ENCODE results near the gene TPI1. TPM values are rescaled to one million over a fixed set of nuclear protein-coding genes. Genes with fewer than 3 reads are reported as not detected.

Gene TPI1
- total and polyA plus RNA-seq, 2 of the 8 experiments (the other 6 are each of a cell fraction or from before 2014, with no cell fraction given), result 910 to 3,018 TPM

- no peak for TF ChIP-seq CHD7 (IDR thresholded peaks at IDR 0.05; ENCODE audit: insufficient replicate concordance, low read length)
- TF ChIP-seq GABPA (IDR thresholded peaks at IDR 0.05; ENCODE audit: borderline replicate concordance, insufficient read depth, low read length), result peak; percentile 65; the same call in 1 of the 2 replicates
- TF ChIP-seq SP2 (IDR thresholded peaks at IDR 0.05; ENCODE audit: low read length), result no peak
- TF ChIP-seq SIX5 (IDR thresholded peaks at IDR 0.05; ENCODE audit: low read depth, low read length), result no peak
- peak; percentile 50; the same call in 1 of the 2 replicates for TF ChIP-seq E2F6 (IDR thresholded peaks at IDR 0.05)
- peak; percentile 92 for TF ChIP-seq TBP (IDR thresholded peaks at IDR 0.05; ENCODE audit: low read depth, low read length)
- peak; percentile 8; the same call in 1 of the 2 replicates for TF ChIP-seq CHD2 (IDR thresholded peaks at IDR 0.05; ENCODE audit: low read length)
- peak; percentile 71 to 84 for TF ChIP-seq POLR2A (IDR thresholded peaks at IDR 0.05; ENCODE audit: control extremely low read depth in 1 of 2, low read depth in 2 of 2, low read length in 2 of 2)
- TF ChIP-seq TCF12 (IDR thresholded peaks at IDR 0.05; ENCODE audit: low read depth, low read length), result peak; percentile 86; the same call in 1 of the 2 replicates
- no peak for TF ChIP-seq ZNF274 (IDR thresholded peaks at IDR 0.05; ENCODE audit: borderline replicate concordance, extremely low read depth, low read length)
These were observed 23.7 kb downstream of the TPI1 start (continued) for GRCh38 chr12:6890789-6891645.

Data from H1 (cell line).